ENCODE data around the gene CBFA2T3. TPM values are rescaled to one million over a fixed set of nuclear protein-coding genes. Genes with fewer than 3 reads are reported as not detected.

CBFA2T3 gene
- total and polyA plus RNA-seq, 2 of the 8 experiments (the other 6 are each of a cell fraction or from before 2014, with no cell fraction given): 0.51 to 1.3 TPM

DNA sequence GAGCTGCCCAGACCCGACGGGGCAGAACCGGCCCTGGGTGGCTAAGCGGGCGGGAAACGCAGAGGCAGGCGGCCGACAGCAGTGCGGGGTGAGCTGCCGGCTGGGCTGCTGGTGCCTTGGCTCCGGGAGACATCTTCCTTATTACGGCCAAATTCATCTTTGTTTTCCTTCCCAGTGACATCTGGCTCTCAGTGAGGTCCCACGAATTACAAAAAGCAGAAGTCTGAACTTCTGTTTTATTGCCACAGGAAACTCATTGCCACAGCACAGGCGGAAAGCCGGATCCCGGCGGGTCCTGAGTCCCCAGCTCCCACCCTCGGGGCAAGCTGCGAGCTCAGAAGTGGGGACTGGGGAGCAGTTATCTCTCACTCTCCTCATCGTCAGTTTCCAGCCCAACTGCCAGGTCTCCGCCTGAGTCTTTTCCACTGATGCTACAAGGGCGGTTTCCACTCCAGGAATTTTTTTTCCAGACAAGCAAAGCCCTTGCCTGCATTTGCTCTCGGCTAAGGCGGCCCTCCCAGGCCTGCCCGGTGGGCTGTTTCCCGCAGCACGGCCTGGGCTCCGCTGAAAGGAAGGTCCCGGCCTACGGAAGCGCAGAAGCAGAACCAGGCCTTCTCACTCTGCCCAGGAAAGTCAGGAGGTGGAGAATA lies 40.3 kb downstream of the CBFA2T3 start:
- 92% methylated on average over 31 of the region's 31 CpGs; no CpG with 5 or more reads in 1 of the 2 experiments for WGBS, 2 experiments (ENCODE audit: extremely low coverage in 1 of 2, insufficient coverage in 1 of 2, insufficient read length in 1 of 2, insufficient replicate concordance in 2 of 2, low coverage in 1 of 2, low lambda C conversion rate in 2 of 2, missing lambda C conversion rate in 1 of 2)
- Histone ChIP-seq H3K56ac (replicated peaks; ENCODE audit: insufficient read length, low read depth, low read length) (no peak overlapping the region), H4K20me1 (replicated peaks in 1 of 2; ENCODE audit: control insufficient read depth in 1 of 2, insufficient read depth in 2 of 2, low read length in 2 of 2) (peaks cover 4 to 5% of the 10 kb centered on the region in 2 experiments), H2BK12ac (ENCODE audit: low read depth, low read length) (no peak overlapping the region), H3K36me3 (ENCODE audit: control insufficient read depth in 2 of 4, insufficient read depth in 4 of 4, low read length in 3 of 4) (peaks cover 0 to 6% (median 0%) of the 10 kb centered on the region in 4 experiments; a peak in 1 of 8 replicates), H3K18ac (ENCODE audit: extremely low read depth, low read length) (no peak overlapping the region), H2BK15ac (ENCODE audit: low read length) (no peak overlapping the region), H3K27me3 (replicated peaks in 1 of 4; ENCODE audit: control insufficient read depth in 3 of 4, extremely low read depth in 1 of 4, insufficient read depth in 3 of 4, low read length in 3 of 4) (peaks cover 14 to 26% (median 23%) of the 10 kb centered on the region in 4 experiments; a peak in 6 of 7 replicates), H2BK20ac (ENCODE audit: low read length) (no peak overlapping the region), H3K4me2 (ENCODE audit: insufficient read depth in 1 of 2, low read depth in 2 of 2, low read length in 2 of 2) (no peak overlapping the region), H4K91ac (replicated peaks; ENCODE audit: insufficient read length, low read length) (no peak overlapping the region), H3K79me2 (ENCODE audit: control insufficient read depth in 1 of 2, insufficient read depth in 2 of 2, low read length in 2 of 2) (no peaks in the 10 kb centered on the region), H3K23me2 (ENCODE audit: low read depth, low read length) (peaks cover 8% of the 10 kb centered on the region; the same call in 1 of the 2 replicates), H2AK5ac (ENCODE audit: low read depth, low read length) (no peak overlapping the region), H2BK120ac (replicated peaks; ENCODE audit: low read depth, low read length) (no peak overlapping the region), H3K23ac (ENCODE audit: insufficient read length) (no peak overlapping the region), H2AFZ (ENCODE audit: low read length) (no peak overlapping the region), H3K27ac (ENCODE audit: low read depth, low read length) (no peak overlapping the region), H3K4ac (replicated peaks; ENCODE audit: insufficient read length, low read depth, low read length) (no peak overlapping the region), H3K4me3 (ENCODE audit: extremely low read depth in 1 of 4, insufficient read depth in 2 of 4, low read depth in 3 of 4, low read length in 4 of 4) (no peak overlapping the region), H4K8ac (ENCODE audit: extremely low read depth, insufficient read depth, low read length) (no peak overlapping the region), H4K5ac (ENCODE audit: insufficient read length, low read depth, low read length) (no peak overlapping the region), H3K79me1 (ENCODE audit: low read depth, low read length) (no peaks in the 10 kb centered on the region), H3K14ac (ENCODE audit: insufficient read length) (no peak overlapping the region), H3K9me3 (ENCODE audit: insufficient read depth in 2 of 2, low read depth in 1 of 2, low read length in 1 of 2) (no peaks in the 10 kb centered on the region), H3K4me1 (replicated peaks in 1 of 4; ENCODE audit: control insufficient read depth in 3 of 4, insufficient read depth in 4 of 4, low read length in 3 of 4) (no peaks in the 10 kb centered on the region; a peak in 1 of 7 replicates), H3K9ac (replicated peaks in 1 of 4; ENCODE audit: extremely low read depth in 1 of 4, low read depth in 3 of 4, low read length in 3 of 4) (no peak overlapping the region), H2BK5ac (ENCODE audit: low read depth, low read length) (no peak overlapping the region)
- POLR2A ChIA-PET (ENCODE audit: partially characterized antibody): no interaction called here
- FAIRE-seq (no peak), DNase-seq (ENCODE audit: low read depth in 1 of 2, low spot score in 2 of 2) (no peak)
- TF ChIP-seq TAF1 (IDR thresholded peaks at IDR 0.05; ENCODE audit: low read depth, low read length): no peak
- no peak for TF ChIP-seq CBX8 (IDR thresholded peaks at IDR 0.05; ENCODE audit: borderline replicate concordance, low read depth, low read length)
- TF ChIP-seq TBP (IDR thresholded peaks at IDR 0.05; ENCODE audit: low read depth, low read length): no peak
- TF ChIP-seq, protein P1, sequence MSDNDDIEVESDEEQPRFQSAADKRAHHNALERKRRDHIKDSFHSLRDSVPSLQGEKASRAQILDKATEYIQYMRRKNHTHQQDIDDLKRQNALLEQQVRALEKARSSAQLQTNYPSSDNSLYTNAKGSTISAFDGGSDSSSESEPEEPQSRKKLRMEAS (IDR thresholded peaks at IDR 0.05): peak; percentile 62
- TF ChIP-seq, protein P2, sequence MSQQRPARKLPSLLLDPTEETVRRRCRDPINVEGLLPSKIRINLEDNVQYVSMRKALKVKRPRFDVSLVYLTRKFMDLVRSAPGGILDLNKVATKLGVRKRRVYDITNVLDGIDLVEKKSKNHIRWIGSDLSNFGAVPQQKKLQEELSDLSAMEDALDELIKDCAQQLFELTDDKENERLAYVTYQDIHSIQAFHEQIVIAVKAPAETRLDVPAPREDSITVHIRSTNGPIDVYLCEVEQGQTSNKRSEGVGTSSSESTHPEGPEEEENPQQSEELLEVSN (IDR thresholded peaks at IDR 0.05): peak; percentile 91
- TF ChIP-seq SP4 (IDR thresholded peaks at IDR 0.05; ENCODE audit: low read length): no peak
- TF ChIP-seq EGR1 (IDR thresholded peaks at IDR 0.05; ENCODE audit: borderline replicate concordance, low read depth, low read length): no peak
- CTCF ChIA-PET (ENCODE audit: partially characterized antibody): interaction anchor here (0.7 kb wide), 2 partner anchors 90 to 231 kb away, joined by 3 to 4 read pairs; no protein-coding TSS in a partner anchor
